GM13977 (cell line): ENCODE data around the gene SMARCC2.
"Not testable (repeated sequence)": the region's sequence is repeated elsewhere in the genome, so short reads cannot be mapped to it uniquely, and the experiment has no call there.

Experiments used
- DNase-seq: peaks from one replicate; pipeline ENCODE4 v3.0.0; 2012; ENCODE audit warnings: low spot score
- in situ Hi-C: fragments of 300-500 bp; cut with MboI; formaldehyde crosslinking; loops from one replicate; pipeline ENCODE4 v1.12.0; 2022; ENCODE audit warnings: low sequenced_read_pairs, low pct_unique_long_range_greater_than_20kb, mixed read lengths, inconsistent platforms; ENCODE audit not compliant: unreplicated experiment
- TF ChIP-seq, protein P1 (sequence below): IDR thresholded peaks from 2 replicates; pipeline ENCODE4 v1.5.1; 2012; ENCODE audit warnings: mild to moderate bottlenecking, control low read depth; ENCODE audit not compliant: insufficient read depth; ENCODE audit errors: extremely low read depth, missing control alignments

SMARCC2 gene

DNA sequence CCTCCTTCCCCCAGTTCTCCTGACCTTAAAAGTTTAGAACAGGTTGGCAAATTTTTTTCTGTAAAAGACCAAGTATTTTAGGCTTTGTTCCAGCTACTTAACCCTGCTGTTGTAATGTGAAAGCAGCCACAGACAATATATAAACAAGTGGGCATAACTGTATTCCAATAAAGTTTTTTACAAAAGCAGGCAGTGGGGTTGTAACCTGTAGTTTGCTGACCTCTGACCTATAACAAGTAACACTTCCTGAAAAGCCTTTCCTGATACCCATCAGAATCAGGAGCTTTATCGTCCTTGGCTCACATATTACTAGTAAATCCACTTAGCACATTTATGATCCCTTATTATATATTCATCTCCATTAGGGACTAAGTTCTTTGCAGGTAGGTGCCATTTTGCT is 13.1 kb upstream of the SMARCC2 start:
- in situ Hi-C loops, result no loop called here
- no peak for DNase-seq
- TF ChIP-seq, protein P1, sequence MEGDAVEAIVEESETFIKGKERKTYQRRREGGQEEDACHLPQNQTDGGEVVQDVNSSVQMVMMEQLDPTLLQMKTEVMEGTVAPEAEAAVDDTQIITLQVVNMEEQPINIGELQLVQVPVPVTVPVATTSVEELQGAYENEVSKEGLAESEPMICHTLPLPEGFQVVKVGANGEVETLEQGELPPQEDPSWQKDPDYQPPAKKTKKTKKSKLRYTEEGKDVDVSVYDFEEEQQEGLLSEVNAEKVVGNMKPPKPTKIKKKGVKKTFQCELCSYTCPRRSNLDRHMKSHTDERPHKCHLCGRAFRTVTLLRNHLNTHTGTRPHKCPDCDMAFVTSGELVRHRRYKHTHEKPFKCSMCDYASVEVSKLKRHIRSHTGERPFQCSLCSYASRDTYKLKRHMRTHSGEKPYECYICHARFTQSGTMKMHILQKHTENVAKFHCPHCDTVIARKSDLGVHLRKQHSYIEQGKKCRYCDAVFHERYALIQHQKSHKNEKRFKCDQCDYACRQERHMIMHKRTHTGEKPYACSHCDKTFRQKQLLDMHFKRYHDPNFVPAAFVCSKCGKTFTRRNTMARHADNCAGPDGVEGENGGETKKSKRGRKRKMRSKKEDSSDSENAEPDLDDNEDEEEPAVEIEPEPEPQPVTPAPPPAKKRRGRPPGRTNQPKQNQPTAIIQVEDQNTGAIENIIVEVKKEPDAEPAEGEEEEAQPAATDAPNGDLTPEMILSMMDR, result no peak

GRCh38 chr12:56198836-56199235 is 9.6 kb upstream of the SMARCC2 start:
- no peak for DNase-seq
- TF ChIP-seq, protein P1, result no peak
- in situ Hi-C loops, result no loop called here

- in situ Hi-C loops, result no loop called here
- TF ChIP-seq, protein P1, result no peak
- DNase-seq, result no peak
Observed at GRCh38 chr12:56197921-56198635, 8.8 kb upstream of the SMARCC2 start.

DNA sequence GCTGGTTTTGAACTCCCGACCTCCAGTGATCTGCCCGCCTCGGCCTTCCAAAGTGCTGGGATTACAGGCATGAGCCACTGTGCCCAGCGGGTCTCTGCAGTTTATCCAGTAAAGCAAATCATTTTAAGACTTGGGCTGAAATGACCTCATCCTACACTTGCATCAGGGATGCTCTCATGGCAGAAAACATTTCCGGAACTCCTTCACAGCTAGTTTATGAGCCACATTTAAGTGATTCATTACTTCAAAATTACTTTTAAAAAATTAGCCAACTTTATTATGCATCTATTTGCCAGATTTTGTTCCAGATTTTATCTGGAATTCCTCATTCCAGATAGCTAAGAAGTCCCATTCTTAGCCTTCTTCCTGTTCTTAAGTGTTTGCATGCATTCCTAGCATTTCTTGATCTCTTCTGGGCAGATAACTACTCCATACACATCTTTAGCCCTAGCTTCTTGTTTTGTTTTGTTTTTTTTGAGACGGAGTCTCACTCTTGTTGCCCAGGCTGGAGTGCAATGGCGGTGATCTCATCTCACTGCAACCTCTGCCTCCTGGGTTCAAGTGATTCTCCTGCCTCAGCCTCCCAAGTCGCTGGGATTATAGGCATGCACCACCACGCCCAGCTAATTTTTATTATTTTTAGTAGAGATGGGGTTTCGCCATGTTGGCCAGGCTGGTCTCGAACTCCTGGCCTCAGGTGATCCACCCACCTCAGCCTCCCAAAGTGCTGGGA is 7.7 kb upstream of the SMARCC2 start:
- DNase-seq, in situ Hi-C loops: not testable (repeated sequence)

DNA sequence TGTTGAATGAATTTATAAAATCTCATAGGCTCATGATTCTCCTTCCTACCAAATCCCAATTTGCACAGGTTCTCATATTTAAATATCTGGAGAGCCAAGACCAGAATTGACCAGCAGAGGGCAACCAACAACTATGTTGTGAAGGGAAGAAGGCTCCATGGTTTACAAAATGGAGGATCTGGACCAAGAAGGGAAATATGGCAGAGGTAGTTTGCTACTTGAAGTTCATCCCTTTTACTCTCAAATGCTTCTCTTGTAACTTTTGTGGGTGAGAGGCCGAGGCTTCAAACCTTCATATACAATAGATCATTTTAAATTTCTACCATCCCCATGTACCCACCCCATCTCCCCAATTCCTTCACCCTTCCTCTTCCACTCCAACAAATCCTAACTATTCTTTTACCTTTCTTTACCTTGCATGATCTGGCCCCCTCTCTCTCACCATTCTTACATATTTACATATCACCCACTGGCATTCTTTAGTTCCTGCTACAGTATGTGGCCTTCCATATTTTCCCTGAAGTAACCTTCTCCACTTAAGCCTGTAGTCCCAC is 3.8 kb upstream of the SMARCC2 start:
- TF ChIP-seq, protein P1, result peak; percentile 80
- in situ Hi-C loops, result no loop called here
- DNase-seq, result peak; percentile 82

DNA sequence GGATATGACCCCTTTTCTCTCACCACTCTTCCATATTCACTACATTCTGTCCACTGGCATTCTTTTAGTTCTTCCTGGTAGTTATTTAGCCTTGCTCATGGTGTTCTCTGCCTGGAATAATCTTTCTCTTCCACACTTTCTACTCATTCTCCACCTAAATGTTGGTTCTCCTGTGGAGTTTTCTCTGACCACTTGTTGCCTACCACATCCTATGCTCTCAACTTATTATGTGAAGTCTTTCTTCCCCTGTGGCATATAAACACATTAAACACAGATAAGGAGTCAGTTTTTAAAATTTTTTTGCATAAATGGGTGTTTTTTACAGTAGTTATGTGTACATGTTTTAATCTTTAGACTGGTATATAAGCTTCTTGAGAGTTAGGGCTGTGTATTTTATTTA is 3.3 kb upstream of the SMARCC2 start:
- DNase-seq, result no peak
- TF ChIP-seq, protein P1, result no peak
- in situ Hi-C loops, result no loop called here

DNA sequence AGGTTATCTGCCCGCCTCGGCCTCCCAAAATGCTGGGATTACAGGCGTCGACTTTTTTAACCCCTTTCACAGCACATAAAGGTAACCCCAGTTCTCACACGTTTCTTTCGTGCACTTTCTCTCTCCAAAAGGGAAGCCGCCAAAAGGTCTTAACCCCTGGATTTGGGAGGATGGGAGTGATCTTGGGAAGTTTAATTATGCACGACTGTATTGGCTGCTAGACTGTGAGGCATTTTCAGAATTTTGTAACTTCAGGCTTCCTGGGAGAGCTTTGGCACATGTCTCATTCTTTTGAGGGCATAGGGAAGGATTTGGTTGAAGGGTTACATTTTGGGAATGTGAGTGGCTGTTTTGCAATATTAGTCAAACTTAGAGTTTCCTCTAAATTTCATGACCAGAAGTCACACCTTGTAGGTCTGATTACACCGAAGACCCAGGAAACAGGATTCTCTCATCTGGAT is 1.4 kb upstream of the SMARCC2 start:
- TF ChIP-seq, protein P1, result no peak
- in situ Hi-C loops, result no loop called here
- no peak for DNase-seq
